GM12878 (cell line): ENCODE data around the gene OPN3. TPM values are rescaled to one million over a fixed set of nuclear protein-coding genes. Genes with fewer than 3 reads are reported as not detected.

ENCODE experiments used
- CBX3 ChIP-seq: fragments of 200-600 bp; sonication (generic); IDR thresholded peaks from 2 replicates; pipeline ENCODE4 v1.6.1; 2016; ENCODE audit warnings: low read depth, borderline replicate concordance
- E4F1 ChIP-seq: fragments of 450-650 bp; IDR thresholded peaks from 2 replicates; pipeline ENCODE4 v1.6.1; 2018; ENCODE audit warnings: borderline replicate concordance, mild to moderate bottlenecking; ENCODE audit not compliant: partially characterized antibody
- KDM1A ChIP-seq: fragments of 200-600 bp; sonication (generic); IDR thresholded peaks from 2 replicates; pipeline ENCODE4 v1.6.1; 2016; ENCODE audit warnings: borderline replicate concordance
- MYB ChIP-seq: fragments of 150-350 bp; IDR thresholded peaks from 2 replicates; pipeline ENCODE4 v1.6.1; 2014; ENCODE audit warnings: mild to moderate bottlenecking, low read depth, low read length, borderline replicate concordance
- PRDM15 ChIP-seq: fragments of 450-650 bp; formaldehyde crosslinking; IDR thresholded peaks from 2 replicates; pipeline ENCODE4 v1.4.0; 2020; ENCODE audit warnings: mild to moderate bottlenecking, moderate library complexity
- RBBP5 ChIP-seq: fragments of 200-600 bp; sonication (generic); conservative IDR thresholded peaks from 2 replicates; pipeline ENCODE4 v1.6.1; 2016
- polyA plus RNA-seq, 11 experiments: library from polyadenylated mRNA; depleted of rRNA in 4 of 11; unstranded in 6 of 11; stranded (reverse) in 5 of 11; fragments of >200 nt; fragmentation: Nextera tagmentation in 4 of 11; fragmentation: Illumina TruSeq in 1 of 11; extraction: Ambion mirVana in 4 of 11; extraction: Trizol in 1 of 11; gene quantifications; 1 replicate in 1 of 11; 2 replicates in 10 of 11; pipeline versions ENCODE4 v1.2.1 to v1.2.3, GENCODE V29; 2011 to 2016; ENCODE audit warnings: inconsistent platforms in 2 of 11, missing spikeins in 2 of 11, low read depth in 1 of 11
- total RNA-seq, 4 experiments: library from RNA; depleted of rRNA in 3 of 4; stranded (reverse); fragments of >200 nt in 3 of 4; fragmentation: Illumina TruSeq in 1 of 4; extraction: Trizol in 1 of 4; gene quantifications; 2 replicates each; pipeline versions ENCODE4 v1.2.1 to v1.2.3, GENCODE V29; 2013 to 2021

OPN3 gene
- total and polyA plus RNA-seq, 10 of the 15 experiments (the other 5 are each of a cell fraction or from before 2014, with no cell fraction given): 0.26 to 12.2 (median 7.4) TPM

GRCh38 chr1:241560146-241560848 lies 79.9 kb downstream of the OPN3 start (continued):
- TF ChIP-seq E4F1 (no peak), KDM1A (no peak), PRDM15 (CRISPR knock-in tag) (no peak), MYB (no peak), CBX3 (no peak), RBBP5 (no peak)
